ENCODE data around the gene PPP2R2D.

The PPP2R2D gene

DNA sequence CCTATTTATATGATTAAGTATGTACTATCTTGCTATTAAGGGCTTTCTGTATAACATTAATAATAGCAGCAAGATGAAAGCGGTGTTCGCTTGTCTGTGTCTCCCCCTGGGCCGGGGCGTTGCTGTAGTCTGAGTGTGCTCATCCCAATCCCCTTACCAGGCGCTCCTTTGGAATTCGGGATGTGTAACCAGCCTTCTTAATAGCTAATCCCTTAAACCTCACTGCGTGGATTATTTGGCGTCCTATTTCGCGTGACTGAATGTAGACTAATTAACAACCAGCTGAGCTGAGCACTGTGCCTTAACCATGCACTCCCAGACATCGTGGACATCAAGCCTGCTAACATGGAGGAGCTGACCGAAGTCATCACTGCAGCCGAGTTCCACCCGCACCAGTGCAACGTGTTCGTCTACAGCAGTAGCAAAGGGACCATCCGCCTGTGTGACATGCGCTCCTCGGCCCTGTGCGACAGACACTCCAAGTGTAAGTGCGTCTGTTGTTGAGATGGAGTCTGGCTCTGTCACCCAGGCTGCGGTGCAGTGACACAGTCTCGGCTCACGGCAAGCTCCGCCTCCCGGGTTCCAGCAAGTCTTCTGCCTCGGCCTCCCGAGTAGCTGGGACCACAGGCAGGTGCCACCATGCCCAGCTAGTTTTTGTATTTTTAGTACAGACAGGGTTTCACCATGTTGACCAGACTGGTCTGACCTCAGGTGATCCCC is 44.3 kb downstream of the PPP2R2D start:
- Histone ChIP-seq H3K36me3 (replicated peaks) (peaks cover 27% of the 10 kb centered on the region), H3K4me3 (ENCODE audit: low read depth, low read length) (no peak overlapping the region), H3K27me3 (replicated peaks) (no peaks in the 10 kb centered on the region), H3K27ac (peak overlapping the region; percentile 73)
- no peak for DNase-seq
- TF ChIP-seq, protein P1, sequence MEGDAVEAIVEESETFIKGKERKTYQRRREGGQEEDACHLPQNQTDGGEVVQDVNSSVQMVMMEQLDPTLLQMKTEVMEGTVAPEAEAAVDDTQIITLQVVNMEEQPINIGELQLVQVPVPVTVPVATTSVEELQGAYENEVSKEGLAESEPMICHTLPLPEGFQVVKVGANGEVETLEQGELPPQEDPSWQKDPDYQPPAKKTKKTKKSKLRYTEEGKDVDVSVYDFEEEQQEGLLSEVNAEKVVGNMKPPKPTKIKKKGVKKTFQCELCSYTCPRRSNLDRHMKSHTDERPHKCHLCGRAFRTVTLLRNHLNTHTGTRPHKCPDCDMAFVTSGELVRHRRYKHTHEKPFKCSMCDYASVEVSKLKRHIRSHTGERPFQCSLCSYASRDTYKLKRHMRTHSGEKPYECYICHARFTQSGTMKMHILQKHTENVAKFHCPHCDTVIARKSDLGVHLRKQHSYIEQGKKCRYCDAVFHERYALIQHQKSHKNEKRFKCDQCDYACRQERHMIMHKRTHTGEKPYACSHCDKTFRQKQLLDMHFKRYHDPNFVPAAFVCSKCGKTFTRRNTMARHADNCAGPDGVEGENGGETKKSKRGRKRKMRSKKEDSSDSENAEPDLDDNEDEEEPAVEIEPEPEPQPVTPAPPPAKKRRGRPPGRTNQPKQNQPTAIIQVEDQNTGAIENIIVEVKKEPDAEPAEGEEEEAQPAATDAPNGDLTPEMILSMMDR (IDR thresholded peaks at IDR 0.05; ENCODE audit: low read depth, low read length, missing control alignments): no peak
- in situ Hi-C loops (cut with HindIII; ENCODE audit: low pct_ligation_motif_present, low sequenced_read_pairs): no loop called here

DNA sequence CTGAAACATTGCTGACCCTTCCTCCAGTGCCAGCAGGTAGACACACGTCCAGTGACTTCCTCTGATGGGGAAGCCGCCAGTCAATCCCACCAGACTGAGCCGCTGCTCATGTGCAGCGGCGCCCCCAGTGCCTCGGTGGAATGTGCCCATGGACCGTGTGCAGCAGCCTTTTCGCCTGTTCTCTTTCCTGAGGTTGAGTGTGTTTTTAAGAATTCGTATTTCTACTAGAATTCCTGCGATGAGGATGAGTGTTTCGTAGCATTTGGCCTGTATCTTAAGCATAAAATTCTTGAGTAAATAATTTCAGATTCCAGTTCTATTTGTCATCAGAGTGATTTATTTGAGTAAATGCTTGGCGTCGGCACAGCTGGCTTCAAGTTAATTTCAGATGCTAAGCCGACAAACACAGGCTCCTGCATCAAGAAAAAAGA is 45.5 kb downstream of the PPP2R2D start:
- Histone ChIP-seq H3K36me3 (replicated peaks) (peaks cover 25% of the 10 kb centered on the region), H3K4me3 (ENCODE audit: low read depth, low read length) (no peak overlapping the region), H3K27me3 (replicated peaks) (no peaks in the 10 kb centered on the region), H3K27ac (peak overlapping the region; percentile 73)
- peak; percentile 76 for DNase-seq
- in situ Hi-C loops (cut with HindIII; ENCODE audit: low pct_ligation_motif_present, low sequenced_read_pairs): no loop called here
- TF ChIP-seq, protein P1 (IDR thresholded peaks at IDR 0.05; ENCODE audit: low read depth, low read length, missing control alignments): peak; percentile 17

DNA sequence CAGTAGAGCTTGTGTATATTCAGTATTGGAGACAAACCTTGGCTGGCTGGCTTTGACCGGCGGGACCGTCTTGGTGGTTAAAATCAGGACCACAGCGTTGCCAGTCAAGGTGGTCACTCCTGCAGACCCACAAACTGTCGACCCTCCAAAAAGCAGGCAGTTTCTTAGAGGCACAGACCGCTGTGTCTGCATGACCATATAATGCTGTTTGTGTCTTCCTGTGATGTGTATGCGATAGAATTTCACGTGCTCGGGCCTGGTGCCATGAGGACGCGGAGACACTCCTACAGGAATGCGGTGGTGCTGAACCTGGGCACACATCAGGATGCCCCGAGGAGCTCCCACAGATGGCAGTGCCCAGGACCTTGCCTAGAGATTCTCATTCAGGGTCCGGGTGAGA is 46.1 kb downstream of the PPP2R2D start:
- DNase-seq: peak; percentile 11
- Histone ChIP-seq H3K27me3 (replicated peaks) (no peaks in the 10 kb centered on the region), H3K27ac (peak overlapping the region; percentile 54), H3K36me3 (replicated peaks) (peaks cover 26% of the 10 kb centered on the region), H3K4me3 (ENCODE audit: low read depth, low read length) (no peak overlapping the region)
- in situ Hi-C loops (cut with HindIII; ENCODE audit: low pct_ligation_motif_present, low sequenced_read_pairs): no loop called here
- TF ChIP-seq, protein P1 (IDR thresholded peaks at IDR 0.05; ENCODE audit: low read depth, low read length, missing control alignments): no peak

DNA sequence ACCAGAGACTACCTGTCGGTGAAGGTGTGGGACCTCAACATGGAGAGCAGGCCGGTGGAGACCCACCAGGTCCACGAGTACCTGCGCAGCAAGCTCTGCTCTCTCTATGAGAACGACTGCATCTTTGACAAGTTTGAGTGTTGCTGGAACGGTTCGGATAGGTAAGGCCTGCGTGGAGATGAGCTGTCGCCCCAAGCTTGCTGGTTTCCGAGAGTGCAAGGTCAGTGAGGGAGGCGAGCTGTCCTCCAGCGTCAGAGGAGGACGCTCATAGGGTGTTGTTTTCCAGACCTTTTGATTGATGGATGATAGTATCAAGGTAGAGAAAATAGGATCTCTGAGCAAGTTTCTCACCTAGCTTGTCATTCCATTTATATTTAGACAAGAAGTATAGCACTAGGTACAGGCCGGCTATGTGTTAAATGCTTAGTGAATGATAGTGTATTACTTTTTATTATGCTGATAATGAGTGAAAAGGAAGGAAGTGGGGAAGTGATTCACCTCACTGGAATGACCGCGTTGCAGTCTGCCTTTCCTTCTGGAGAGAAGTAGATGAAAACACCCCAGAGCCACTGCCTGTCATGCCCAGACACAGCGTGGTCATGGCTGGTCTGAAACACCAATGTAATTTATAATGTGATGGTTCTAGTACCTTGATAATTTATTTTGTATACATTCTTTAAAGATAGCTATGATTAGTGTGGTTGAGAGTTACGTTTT is 47.0 kb downstream of the PPP2R2D start:
- no peak overlapping the region for H3K4me3 ChIP-seq (ENCODE audit: low read depth, low read length)
- in situ Hi-C loops (cut with HindIII; ENCODE audit: low pct_ligation_motif_present, low sequenced_read_pairs): no loop called here

DNA sequence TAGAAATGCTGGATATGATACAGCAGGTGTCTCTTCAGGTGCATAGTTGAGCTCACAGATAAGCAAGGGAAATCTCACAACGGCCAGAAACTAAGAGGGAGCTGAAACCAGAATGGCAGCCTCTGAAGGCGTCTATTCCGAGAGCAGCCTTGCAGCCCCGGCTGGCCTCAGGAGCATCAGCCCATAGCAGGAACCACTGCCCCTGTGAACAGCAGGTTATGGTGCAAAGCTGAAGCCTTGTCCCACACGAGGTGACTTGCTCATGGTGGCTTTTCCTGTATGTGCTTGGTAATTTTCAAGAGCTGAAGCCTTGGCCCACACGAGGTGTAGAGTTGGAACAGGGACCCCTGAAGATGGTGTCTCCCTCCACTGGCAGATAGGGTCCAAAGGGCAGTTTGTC is 47.7 kb downstream of the PPP2R2D start:
- no peak for DNase-seq
- in situ Hi-C loops (cut with HindIII; ENCODE audit: low pct_ligation_motif_present, low sequenced_read_pairs): no loop called here
- H3K27me3 ChIP-seq (replicated peaks): no peaks in the 10 kb centered on the region
- TF ChIP-seq, protein P1 (IDR thresholded peaks at IDR 0.05; ENCODE audit: low read depth, low read length, missing control alignments): no peak
- H3K36me3 ChIP-seq (replicated peaks): peaks cover 26% of the 10 kb centered on the region
- H3K27ac ChIP-seq: no peak overlapping the region
- H3K4me3 ChIP-seq (ENCODE audit: low read depth, low read length): no peak overlapping the region

More for the DNA sequence above, 47.0 kb downstream of the PPP2R2D start:
- TF ChIP-seq, protein P1 (IDR thresholded peaks at IDR 0.05; ENCODE audit: low read depth, low read length, missing control alignments): no peak
- no peaks in the 10 kb centered on the region for H3K27me3 ChIP-seq (replicated peaks)
- peak overlapping the region; percentile 54 for H3K27ac ChIP-seq
- peaks cover 26% of the 10 kb centered on the region for H3K36me3 ChIP-seq (replicated peaks)
- DNase-seq: peak; percentile 84

Data from brain microvascular endothelial cell (primary cell).